ENCODE measurements around the gene CASD1.

Gene CASD1

DNA sequence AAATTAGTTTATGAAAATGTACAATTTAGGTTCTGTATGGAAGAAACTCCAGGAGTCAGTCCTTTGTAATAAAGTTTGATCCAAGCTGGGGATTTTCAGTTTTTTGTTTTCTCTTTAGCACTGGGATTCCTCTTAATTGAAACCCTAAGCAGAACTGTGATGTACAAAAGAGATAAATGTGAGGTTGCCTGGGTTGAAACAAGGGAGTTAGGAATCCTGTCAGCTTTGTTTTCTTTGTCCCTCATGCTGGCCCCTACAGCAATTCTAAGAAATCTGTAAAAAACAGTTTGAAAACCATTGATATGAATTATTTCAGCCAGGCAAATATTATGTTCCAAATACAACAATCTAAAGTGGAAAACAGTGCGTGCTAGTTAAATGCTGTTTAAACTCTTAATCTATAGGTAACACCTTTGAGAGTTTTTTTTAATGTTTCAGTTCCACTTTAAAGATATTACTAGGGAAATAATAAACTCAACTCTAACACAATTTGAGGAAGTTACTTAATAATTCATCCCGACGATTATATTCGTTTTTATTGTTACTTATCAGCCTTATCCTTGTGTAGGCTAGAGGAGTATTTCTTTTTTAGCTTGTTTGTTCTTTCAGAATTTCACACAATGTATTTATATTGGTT, 81.0 kb downstream of the CASD1 start:
- DNase-seq = no peak

DNA sequence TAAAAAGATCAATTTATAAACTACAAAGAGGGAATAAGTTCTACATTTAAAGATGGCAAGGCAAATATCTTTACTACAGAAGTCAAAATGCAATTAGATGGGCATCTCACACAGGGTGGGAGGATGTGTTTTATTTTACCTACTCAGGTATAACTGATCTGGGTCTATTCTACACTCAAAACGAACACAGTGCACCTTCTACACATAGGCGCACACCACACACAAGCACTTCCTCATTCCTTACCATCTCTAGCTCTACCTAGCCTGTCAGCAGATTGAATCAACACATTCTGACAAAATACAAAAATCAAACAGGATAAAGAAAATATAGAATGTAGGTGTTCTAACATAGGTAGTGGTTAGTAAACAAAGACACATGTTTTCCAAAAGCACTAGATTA, 81.6 kb downstream of the CASD1 start:
- DNase-seq = no peak

DNA sequence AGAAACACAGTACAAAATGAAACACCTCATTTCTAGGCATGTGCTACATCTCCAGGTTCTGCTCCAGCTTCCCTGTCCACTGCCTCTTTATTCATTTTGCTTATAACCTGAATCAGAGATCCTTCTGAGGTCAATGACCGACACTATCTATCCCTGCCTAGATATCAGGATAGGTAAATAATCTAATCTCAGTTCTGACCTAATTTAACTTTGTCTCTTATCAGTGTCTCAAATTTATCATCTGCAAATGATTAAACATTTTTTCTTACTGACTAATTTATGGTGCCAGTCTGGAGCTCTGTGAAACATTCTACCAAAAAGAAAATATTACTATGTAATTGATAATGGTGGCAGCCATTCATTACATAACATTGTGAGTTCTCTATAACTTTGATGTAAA, 85.3 kb downstream of the CASD1 start:
- DNase-seq = no peak

- no peak for DNase-seq
These were observed 86.1 kb downstream of the CASD1 start for GRCh38 chr7:94595717-94596116.

GRCh38 chr7:94600267-94600666, 90.7 kb downstream of the CASD1 start:
- no peak for DNase-seq

DNA sequence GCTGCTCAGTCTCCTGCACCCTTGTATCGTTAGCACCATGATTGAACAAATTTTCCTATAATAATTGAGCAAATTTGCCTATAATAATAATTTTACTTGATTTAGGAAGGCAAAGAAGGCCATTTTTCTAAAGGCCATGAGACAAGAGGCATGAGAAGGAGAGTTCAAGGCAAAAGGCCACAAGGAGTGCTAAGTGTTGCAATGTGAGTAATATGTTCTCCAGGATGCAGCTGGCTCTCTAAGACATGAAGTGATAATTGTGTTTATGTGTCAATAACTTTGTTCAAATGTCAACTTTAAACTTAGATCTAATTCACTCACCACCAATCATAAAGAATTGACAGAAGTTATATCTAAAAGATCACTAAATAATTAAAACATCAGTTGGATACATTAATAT, 92.6 kb downstream of the CASD1 start:
- DNase-seq = no peak

DNA sequence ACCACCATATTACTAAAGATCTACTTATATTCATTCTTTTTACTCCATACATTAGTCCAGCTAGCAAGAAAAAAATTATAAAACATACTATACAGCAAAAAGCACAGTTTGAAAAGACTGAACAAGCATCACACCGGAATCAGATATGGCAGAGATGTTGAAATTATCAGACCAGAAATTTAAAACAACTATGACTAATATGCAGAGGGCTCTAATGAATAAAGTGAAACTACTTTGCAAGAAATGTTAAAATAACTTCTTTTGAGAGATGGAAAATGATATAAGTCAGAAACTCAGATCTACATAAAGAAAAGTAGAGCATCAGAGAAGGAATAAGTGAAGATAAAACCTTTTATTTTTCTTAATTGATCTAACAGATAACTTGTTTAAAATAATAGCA, 95.4 kb downstream of the CASD1 start:
- DNase-seq = no peak

All from stimulated activated CD4-positive, alpha-beta T cell treated with anti-CD3 and anti-CD28 coated beads, Interleukin-1b, Interleukin-23, amount 100 ng/mL, for 48 hours (primary cell).